HG02678 (cell line): ENCODE data around the gene GBX2.

Experiments used
- ATAC-seq: cut with Tn5 transposase; IDR thresholded peaks from one replicate; pipeline ENCODE4 v1.9.1; 2021; ENCODE audit warnings: mild to moderate bottlenecking, moderate library complexity; ENCODE audit not compliant: unreplicated experiment

The GBX2 gene

DNA sequence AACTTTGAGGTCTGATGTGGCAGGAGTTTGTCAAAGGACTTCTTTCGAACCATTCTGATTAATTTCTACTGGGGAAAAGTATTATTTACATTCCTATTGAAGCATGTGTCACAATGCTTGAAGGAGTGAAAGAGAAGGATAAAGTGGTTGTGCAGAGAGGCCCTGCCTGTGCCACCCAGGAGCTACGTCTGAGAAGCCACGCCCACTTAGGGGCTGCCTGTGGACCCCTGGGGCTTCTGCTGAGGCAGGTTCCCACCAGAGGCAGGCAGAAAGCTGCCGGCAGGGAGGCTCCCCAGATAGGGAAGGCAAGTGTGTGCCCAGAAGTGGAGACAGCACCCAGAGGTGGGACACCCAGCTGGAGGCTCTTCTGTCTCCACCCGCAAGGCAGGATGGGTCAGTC, 47.4 kb downstream of the GBX2 start:
- no peak for ATAC-seq

DNA sequence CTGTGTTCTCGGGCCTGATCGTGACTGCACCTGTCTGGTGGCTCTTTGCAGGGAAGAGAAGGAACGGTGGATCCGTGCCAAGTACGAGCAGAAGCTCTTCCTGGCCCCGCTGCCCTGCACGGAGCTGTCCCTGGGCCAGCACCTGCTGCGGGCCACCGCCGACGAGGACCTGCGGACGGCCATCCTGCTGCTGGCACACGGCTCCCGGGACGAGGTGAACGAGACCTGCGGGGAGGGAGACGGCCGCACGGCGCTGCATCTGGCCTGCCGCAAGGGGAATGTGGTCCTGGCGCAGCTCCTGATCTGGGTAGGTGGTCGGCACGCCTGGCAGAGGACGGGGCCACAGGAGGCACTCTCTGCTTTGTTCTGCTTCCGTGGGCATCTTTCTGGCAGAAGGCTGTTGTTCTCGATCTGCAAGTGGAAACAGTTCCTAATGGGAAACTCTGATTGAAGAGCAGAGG, 48.0 kb downstream of the GBX2 start:
- ATAC-seq: no peak

DNA sequence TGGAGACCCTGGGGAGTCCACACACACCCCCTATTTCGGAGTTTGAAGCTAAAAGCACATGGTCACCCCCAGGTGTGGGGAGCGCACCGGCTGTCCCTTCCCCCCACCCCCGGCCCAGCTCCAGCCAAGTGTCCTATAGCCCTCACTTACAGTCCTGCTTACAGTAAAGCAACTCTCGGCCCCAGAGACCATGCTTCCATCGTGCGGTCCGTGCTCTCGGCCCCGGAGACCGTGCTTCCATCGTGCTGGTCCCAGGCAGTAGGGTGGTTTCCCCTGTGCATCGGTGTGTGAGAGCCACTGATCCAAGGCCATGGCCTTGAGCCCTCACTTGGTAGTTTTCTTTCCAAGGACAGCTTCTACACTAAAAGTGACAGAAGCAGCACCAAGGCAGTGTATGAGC, 48.7 kb downstream of the GBX2 start:
- ATAC-seq: no peak

DNA sequence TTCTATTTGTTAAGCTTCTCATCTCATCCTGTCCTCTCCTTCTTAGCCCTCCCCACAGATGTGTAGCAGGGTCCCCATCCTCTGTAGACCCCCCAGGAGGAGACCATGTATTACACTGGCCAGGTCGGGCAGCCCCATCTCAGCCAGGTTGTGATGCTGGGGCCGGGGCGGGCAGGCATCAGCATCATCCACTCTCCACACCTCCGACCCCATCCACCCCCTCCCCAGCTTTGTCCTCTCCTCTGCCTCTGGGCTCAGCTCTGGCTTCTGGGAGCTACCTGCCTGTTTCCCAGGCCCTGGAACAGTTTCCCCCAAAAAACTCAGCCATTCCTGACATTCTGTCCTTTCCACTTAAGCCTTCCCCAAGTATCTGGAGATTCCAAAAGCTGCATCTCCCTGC, 49.2 kb downstream of the GBX2 start:
- no peak for ATAC-seq

DNA sequence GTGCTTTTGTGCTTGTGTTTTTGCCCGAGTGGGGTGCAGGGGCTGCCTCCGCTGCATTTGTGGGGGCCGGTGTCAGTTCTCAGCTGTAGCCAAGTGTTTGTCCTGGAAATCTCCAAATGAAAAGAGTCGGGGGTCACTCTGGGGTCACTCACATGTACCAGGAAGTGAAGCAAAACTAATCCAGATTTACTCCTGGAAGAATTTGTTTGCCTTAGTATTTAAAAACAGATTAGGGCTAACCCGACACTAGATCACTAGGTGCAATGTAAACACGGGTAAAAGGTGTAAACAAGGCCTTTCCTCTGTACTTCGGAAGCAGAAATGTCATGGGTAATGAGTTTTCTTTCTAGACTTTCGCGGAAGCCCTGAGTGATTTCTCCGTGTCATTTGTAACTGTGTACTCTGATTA, 50.3 kb downstream of the GBX2 start:
- no peak for ATAC-seq

DNA sequence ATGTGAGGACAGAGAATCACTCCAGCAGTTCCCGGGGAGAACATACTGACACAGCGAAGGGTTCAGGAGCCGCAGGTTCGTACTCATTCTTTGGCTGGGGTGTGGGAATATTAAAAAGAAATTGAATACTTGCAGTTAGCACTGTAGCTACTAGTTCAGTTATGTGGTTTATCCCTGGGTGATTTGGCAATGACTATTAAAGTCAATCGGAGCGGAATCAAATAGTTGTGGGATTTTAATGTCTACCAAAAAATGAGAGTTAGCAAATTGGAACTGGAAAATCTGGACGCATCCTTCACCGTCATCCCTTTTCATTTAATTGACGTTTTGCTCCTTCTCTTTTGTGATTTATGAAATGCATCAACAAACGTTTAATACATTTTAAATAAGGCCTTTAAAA, 50.8 kb downstream of the GBX2 start:
- no peak for ATAC-seq
